Measurements from ENCODE around the gene CELA2A. TPM values are rescaled to one million over a fixed set of nuclear protein-coding genes. Genes with fewer than 3 reads are reported as not detected.
"Not testable (repeated sequence)": the region's sequence is repeated elsewhere in the genome, so short reads cannot be mapped to it uniquely, and the experiment has no call there.

The CELA2A gene
- total RNA-seq, 6 donors from 2014 or later = 0.83 to 2.3 TPM; not detected in 4

- peaks cover 0 to 30% (median 9%) of the 10 kb centered on the region in 4 donors for H3K4me1 ChIP-seq
Measured at GRCh38 chr1:15427280-15427666, 29.3 kb upstream of the CELA2A start.

DNA sequence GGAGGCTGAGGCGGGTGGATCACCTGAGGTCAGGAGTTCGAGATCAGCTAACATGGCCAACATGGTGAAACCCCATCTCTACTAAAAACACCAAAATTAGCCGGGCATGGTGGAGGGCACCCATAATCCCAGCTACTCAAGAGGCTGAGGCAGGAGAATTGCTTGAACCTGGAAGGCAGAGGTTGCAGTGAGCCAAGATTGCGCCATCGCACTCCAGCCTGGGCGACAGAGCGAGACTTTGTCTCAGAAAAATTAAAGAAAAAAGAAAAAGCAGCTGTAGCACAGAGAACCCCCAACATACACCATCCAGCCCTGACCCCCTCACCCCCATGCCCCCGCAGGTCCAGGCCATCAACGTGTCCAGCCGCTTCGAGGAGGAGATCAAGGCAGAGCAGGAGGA, 28.3 kb upstream of the CELA2A start:
- 82 to 84% methylated on average over 11 of the region's 11 CpGs for WGBS, 2 donors
- H3K27me3 ChIP-seq; DNase-seq; H3K9me3 ChIP-seq; H3K27ac ChIP-seq; H3K4me3 ChIP-seq; ATAC-seq (ENCODE audit: low FRiP score in 2 of 2): not testable (repeated sequence)
- Histone ChIP-seq H3K4me1 (peaks cover 0 to 28% (median 9%) of the 10 kb centered on the region in 4 donors), H3K36me3 (peaks cover 0 to 47% (median 21%) of the 10 kb centered on the region in 4 donors)

More at GRCh38 chr1:15427280-15427666, 29.3 kb upstream of the CELA2A start:
- no peak overlapping the region for H3K4me3 ChIP-seq
- 97 to 100% methylated on average over 4 to 6 of the region's 6 CpGs for WGBS, 2 donors
- DNase-seq (no peak), ATAC-seq (ENCODE audit: low FRiP score in 2 of 2) (no peak)
- H3K27ac ChIP-seq = peak overlapping the region in 1 of 4 donors; percentile 1
- H3K9me3 ChIP-seq = no peaks in the 10 kb centered on the region
- no peaks in the 10 kb centered on the region for H3K27me3 ChIP-seq
- no peak for TF ChIP-seq EP300 (IDR thresholded peaks at IDR 0.05)
- peaks cover 0 to 47% (median 21%) of the 10 kb centered on the region in 4 donors for H3K36me3 ChIP-seq

DNA sequence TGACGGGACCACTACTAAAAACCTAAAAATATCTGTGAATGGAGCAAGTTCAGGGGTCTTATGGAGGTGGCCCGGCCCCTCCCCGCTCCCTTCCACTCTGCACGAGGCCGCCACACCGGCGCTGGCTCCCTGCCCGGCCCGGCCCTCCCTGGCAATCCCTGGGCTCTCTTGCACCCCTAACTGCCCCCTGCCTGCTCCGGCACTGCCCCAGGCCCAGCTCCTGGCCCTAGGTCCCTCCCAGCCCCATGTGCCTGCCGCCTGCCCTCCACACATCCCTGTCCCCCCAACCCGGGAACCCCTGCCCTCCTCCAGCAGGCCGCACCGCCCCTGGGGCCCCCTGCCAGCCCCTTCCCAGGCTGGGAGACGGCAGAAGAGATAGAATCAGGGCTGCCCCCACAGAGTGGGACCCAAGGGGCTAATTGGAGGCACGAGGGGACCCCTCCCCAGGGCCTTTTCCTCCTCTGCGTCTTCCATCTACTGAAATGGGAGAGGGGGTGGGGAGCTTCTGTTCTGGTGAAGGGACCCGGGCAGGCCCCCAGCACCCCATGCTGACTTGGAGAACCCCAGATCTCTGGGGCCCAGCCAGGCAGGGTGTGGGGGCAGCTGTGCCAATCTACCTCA, 27.6 kb upstream of the CELA2A start:
- H3K27ac ChIP-seq = no peak overlapping the region
- H3K4me3 ChIP-seq = no peak overlapping the region
- 79 to 91% methylated on average over 4 to 16 of the region's 18 CpGs for WGBS, 2 donors
- H3K36me3 ChIP-seq = peaks cover 0 to 47% (median 21%) of the 10 kb centered on the region in 4 donors
- peaks cover 0 to 21% (median 7%) of the 10 kb centered on the region in 4 donors for H3K4me1 ChIP-seq
- no peak for TF ChIP-seq POLR2A (IDR thresholded peaks at IDR 0.05)
- TF ChIP-seq POLR2AphosphoS5 (IDR thresholded peaks at IDR 0.05) = no peak
- no peaks in the 10 kb centered on the region for H3K27me3 ChIP-seq
- no peaks in the 10 kb centered on the region for H3K9me3 ChIP-seq
- ATAC-seq (ENCODE audit: low FRiP score in 2 of 2) (no peak), DNase-seq (peak in 1 of 2 donors; percentile 79)

DNA sequence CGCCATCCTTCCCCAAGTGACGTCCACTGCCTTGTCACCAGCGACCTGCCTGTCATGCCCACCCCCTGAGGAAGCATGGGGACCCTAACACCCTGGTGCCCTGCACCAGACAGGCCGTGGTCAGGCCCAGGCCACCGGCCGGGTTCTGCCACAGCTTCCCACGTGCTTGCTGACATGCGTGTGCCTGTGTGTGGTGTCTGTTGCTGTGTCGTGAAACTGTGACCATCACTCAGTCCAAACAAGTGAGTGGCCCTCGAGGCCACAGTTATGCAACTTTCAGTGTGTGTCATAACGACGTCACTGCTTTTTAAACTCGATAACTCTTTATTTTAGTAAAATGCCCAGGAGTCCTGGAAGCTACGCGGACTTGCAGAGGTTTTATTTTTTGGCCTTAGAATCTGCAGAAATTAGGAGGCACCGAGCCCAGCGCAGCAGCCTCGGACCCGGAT, 26.8 kb upstream of the CELA2A start:
- H3K36me3 ChIP-seq = peaks cover 0 to 47% (median 21%) of the 10 kb centered on the region in 4 donors
- ATAC-seq (ENCODE audit: low FRiP score in 2 of 2) (no peak), DNase-seq (peak; percentile 50 to 69)
- H3K4me3 ChIP-seq = no peak overlapping the region
- peaks cover 0 to 13% (median 4%) of the 10 kb centered on the region in 4 donors for H3K4me1 ChIP-seq
- H3K27me3 ChIP-seq = no peaks in the 10 kb centered on the region
- TF ChIP-seq EP300 (IDR thresholded peaks at IDR 0.05) (peak in 1 of 4 donors; percentile 23), POLR2AphosphoS5 (IDR thresholded peaks at IDR 0.05) (no peak)
- no peaks in the 10 kb centered on the region for H3K9me3 ChIP-seq
- no peak overlapping the region for H3K27ac ChIP-seq
- 78 to 82% methylated on average over 13 to 19 of the region's 19 CpGs for WGBS, 2 donors

GRCh38 chr1:15430787-15431570, 25.6 kb upstream of the CELA2A start:
- H3K36me3 ChIP-seq = peaks cover 0 to 43% (median 17%) of the 10 kb centered on the region in 4 donors
- H3K27me3 ChIP-seq = no peaks in the 10 kb centered on the region
- DNase-seq = peak in 1 of 2 donors; percentile 70
- no peak overlapping the region for H3K4me3 ChIP-seq
- H3K9me3 ChIP-seq = no peaks in the 10 kb centered on the region
- ATAC-seq (ENCODE audit: low FRiP score in 2 of 2) = peak; percentile 69 to 79
- TF ChIP-seq, protein P1, sequence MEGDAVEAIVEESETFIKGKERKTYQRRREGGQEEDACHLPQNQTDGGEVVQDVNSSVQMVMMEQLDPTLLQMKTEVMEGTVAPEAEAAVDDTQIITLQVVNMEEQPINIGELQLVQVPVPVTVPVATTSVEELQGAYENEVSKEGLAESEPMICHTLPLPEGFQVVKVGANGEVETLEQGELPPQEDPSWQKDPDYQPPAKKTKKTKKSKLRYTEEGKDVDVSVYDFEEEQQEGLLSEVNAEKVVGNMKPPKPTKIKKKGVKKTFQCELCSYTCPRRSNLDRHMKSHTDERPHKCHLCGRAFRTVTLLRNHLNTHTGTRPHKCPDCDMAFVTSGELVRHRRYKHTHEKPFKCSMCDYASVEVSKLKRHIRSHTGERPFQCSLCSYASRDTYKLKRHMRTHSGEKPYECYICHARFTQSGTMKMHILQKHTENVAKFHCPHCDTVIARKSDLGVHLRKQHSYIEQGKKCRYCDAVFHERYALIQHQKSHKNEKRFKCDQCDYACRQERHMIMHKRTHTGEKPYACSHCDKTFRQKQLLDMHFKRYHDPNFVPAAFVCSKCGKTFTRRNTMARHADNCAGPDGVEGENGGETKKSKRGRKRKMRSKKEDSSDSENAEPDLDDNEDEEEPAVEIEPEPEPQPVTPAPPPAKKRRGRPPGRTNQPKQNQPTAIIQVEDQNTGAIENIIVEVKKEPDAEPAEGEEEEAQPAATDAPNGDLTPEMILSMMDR (IDR thresholded peaks at IDR 0.05) = peak; percentile 93 to 97 (median 96)
- TF ChIP-seq EP300 (IDR thresholded peaks at IDR 0.05) = no peak
- H3K27ac ChIP-seq = peak overlapping the region in 1 of 4 donors; percentile 49
- peaks cover 0 to 7% (median 2%) of the 10 kb centered on the region in 4 donors for H3K4me1 ChIP-seq
- 65 to 71% methylated on average over 14 to 18 of the region's 19 CpGs for WGBS, 2 donors

- peaks cover 0 to 3% (median under 1%) of the 10 kb centered on the region in 4 donors for H3K4me1 ChIP-seq
- WGBS, 2 donors = 67 to 79% methylated on average over 3 to 4 of the region's 4 CpGs
- H3K9me3 ChIP-seq = no peaks in the 10 kb centered on the region
- no peak overlapping the region for H3K4me3 ChIP-seq
- TF ChIP-seq, protein P1 (IDR thresholded peaks at IDR 0.05) = no peak
- TF ChIP-seq POLR2AphosphoS5 (IDR thresholded peaks at IDR 0.05) = no peak
- TF ChIP-seq EP300 (IDR thresholded peaks at IDR 0.05) = no peak
- no peak for TF ChIP-seq POLR2A (IDR thresholded peaks at IDR 0.05)
- H3K27ac ChIP-seq = no peak overlapping the region
- peaks cover 0 to 37% (median 14%) of the 10 kb centered on the region in 4 donors for H3K36me3 ChIP-seq
- DNase-seq (no peak), ATAC-seq (ENCODE audit: low FRiP score in 2 of 2) (no peak)
- H3K27me3 ChIP-seq = no peaks in the 10 kb centered on the region
Measured at GRCh38 chr1:15431571-15431948, 25.0 kb upstream of the CELA2A start.

Data from upper lobe of left lung (tissue), 6 donors.